ENCODE measurements around the gene STAT3. TPM values are rescaled to one million over a fixed set of nuclear protein-coding genes. Genes with fewer than 3 reads are reported as not detected.

The STAT3 gene
- total and polyA plus RNA-seq, 12 donors: 33.9 to 398 (median 109) TPM

GRCh38 chr17:42317266-42317845 is 70.9 kb downstream of the STAT3 start:
- Histone ChIP-seq H3K27me3 (no peaks in the 10 kb centered on the region), H3K4me1 (peaks cover 5 to 77% (median 37%) of the 10 kb centered on the region in 9 donors), H3K9me3 (no peaks in the 10 kb centered on the region), H3K36me3 (peaks cover 0 to 100% (median 55%) of the 10 kb centered on the region in 9 donors), H3K27ac (peak overlapping the region in 5 of 10 donors; percentile 1 to 82 (median 9)), H3K4me3 (no peak overlapping the region)
- ATAC-seq (no peak), DNase-seq (no peak)
- no peak for TF ChIP-seq CTCF (IDR thresholded peaks at IDR 0.05)
- intact Hi-C loops (cut with DNase I): loop anchor here in 2 of 10 donors (5.0 to 10.0 kb wide), 2 partner anchors 197 to 200 kb away; no protein-coding TSS in a partner anchor
- 41 to 46% methylated on average over 5 of the region's 5 CpGs for WGBS, 2 donors

- peaks cover 10 to 80% (median 43%) of the 10 kb centered on the region in 9 donors for H3K4me1 ChIP-seq
- intact Hi-C loops (cut with DNase I): loop anchor here in 2 of 10 donors (5.0 to 10.0 kb wide), 2 partner anchors 198 to 201 kb away; no protein-coding TSS in a partner anchor
- no peak for ATAC-seq
Observed at GRCh38 chr17:42316755-42317154, 71.5 kb downstream of the STAT3 start.

GRCh38 chr17:42315402-42316156 is 72.7 kb downstream of the STAT3 start:
- Histone ChIP-seq H3K9me3 (no peaks in the 10 kb centered on the region), H3K4me1 (peaks cover 10 to 91% (median 51%) of the 10 kb centered on the region in 9 donors), H3K4me3 (no peak overlapping the region), H3K27me3 (no peaks in the 10 kb centered on the region), H3K27ac (peak overlapping the region in 2 of 10 donors; percentile 5 to 50), H3K36me3 (peaks cover 0 to 98% (median 40%) of the 10 kb centered on the region in 9 donors)
- TF ChIP-seq CTCF (IDR thresholded peaks at IDR 0.05): no peak
- no peak for ATAC-seq
- 82 to 83% methylated on average over 10 of the region's 10 CpGs for WGBS, 2 donors
- no peak for DNase-seq
- intact Hi-C loops (cut with DNase I): loop anchor here in 2 of 10 donors (5.0 to 10.0 kb wide), 2 partner anchors 199 to 202 kb away; no protein-coding TSS in a partner anchor

More at GRCh38 chr17:42316755-42317154, 71.5 kb downstream of the STAT3 start:
- Histone ChIP-seq H3K27me3 (no peaks in the 10 kb centered on the region), H3K36me3 (peaks cover 0 to 99% (median 49%) of the 10 kb centered on the region in 9 donors), H3K4me3 (no peak overlapping the region), H3K27ac (peak overlapping the region in 3 of 10 donors; percentile 1 to 82 (median 29)), H3K9me3 (no peaks in the 10 kb centered on the region)
- TF ChIP-seq CTCF (IDR thresholded peaks at IDR 0.05): no peak
- DNase-seq: no peak
- WGBS, 2 donors: 82 to 89% methylated on average over 4 of the region's 4 CpGs

GRCh38 chr17:42313773-42314566 is 74.3 kb downstream of the STAT3 start:
- H3K27me3 ChIP-seq: no peaks in the 10 kb centered on the region
- intact Hi-C loops (cut with DNase I): loop anchor here in 2 of 10 donors (5.0 to 10.0 kb wide), 2 partner anchors 201 to 213 kb away; no protein-coding TSS in a partner anchor
- ATAC-seq (no peak), DNase-seq (no peak)
- TF ChIP-seq CTCF (IDR thresholded peaks at IDR 0.05): no peak
- no peak overlapping the region for H3K4me3 ChIP-seq
- H3K36me3 ChIP-seq: peaks cover 0 to 98% (median 40%) of the 10 kb centered on the region in 9 donors
- WGBS, 2 donors: 75 to 83% methylated on average over 14 of the region's 14 CpGs
- H3K9me3 ChIP-seq: no peaks in the 10 kb centered on the region
- peaks cover 10 to 86% (median 36%) of the 10 kb centered on the region in 9 donors for H3K4me1 ChIP-seq
- H3K27ac ChIP-seq: peak overlapping the region in 7 of 10 donors; percentile 34 to 83 (median 57)
